Loucy (cell line): ENCODE measurements around the gene INPP5D.

Experiments
- EZH2phosphoT487 ChIP-seq: fragments of 200-600 bp; IDR thresholded peaks from 2 replicates; pipeline ENCODE4 v1.6.1; 2018; ENCODE audit warnings: antibody characterized with exemption, mild to moderate bottlenecking, moderate library complexity, borderline replicate concordance
- TF ChIP-seq, protein P1 (sequence below): fragments of 200-600 bp; sonication (generic); conservative IDR thresholded peaks from 2 replicates; pipeline ENCODE4 v1.5.1; 2014; ENCODE audit warnings: mild to moderate bottlenecking, antibody characterized with exemption, low read length

DNA sequence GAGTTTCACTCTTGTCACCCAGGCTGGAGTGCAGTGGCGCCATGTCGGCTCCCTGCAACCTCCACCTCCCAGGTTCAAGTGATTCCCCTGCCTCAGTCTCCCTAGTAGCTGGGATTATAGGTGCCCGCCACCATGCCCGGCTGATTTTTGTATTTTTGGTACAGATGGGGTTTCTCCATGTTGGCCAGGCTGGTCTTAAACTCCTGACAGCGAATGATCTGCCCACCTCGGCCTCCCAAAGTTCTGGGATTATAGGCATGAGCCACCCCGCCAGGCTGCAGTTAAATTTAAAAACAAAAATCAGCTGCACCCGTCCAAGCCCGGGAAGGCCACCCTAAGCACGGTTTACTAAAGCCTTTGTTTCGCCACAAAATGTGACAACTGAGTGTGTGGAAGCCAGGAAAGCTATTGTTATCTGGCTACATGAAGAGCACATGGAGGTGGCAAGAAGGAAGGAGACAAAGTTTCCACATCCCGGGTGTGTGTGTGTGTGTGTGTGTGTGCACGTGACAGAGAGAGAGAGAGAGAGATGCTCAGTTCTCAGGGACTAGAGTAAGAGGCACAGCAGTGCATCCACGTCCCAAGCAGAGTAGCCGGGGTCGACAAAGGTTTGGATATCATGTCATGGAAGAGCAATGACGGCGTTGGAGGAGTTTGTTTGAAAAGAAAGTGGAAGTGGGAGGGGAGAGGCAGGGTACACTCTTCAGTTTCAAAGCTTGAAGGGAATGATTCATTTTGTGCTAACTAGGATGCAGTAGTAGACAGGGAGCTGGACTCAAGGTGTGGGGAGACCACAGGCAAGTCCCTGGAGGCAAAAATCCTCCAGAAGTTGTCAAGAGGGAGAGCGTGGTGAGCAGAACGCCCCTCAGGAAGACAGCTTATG lies 20.1 kb downstream of the INPP5D start:
- TF ChIP-seq, protein P1, sequence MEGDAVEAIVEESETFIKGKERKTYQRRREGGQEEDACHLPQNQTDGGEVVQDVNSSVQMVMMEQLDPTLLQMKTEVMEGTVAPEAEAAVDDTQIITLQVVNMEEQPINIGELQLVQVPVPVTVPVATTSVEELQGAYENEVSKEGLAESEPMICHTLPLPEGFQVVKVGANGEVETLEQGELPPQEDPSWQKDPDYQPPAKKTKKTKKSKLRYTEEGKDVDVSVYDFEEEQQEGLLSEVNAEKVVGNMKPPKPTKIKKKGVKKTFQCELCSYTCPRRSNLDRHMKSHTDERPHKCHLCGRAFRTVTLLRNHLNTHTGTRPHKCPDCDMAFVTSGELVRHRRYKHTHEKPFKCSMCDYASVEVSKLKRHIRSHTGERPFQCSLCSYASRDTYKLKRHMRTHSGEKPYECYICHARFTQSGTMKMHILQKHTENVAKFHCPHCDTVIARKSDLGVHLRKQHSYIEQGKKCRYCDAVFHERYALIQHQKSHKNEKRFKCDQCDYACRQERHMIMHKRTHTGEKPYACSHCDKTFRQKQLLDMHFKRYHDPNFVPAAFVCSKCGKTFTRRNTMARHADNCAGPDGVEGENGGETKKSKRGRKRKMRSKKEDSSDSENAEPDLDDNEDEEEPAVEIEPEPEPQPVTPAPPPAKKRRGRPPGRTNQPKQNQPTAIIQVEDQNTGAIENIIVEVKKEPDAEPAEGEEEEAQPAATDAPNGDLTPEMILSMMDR: no peak
- TF ChIP-seq EZH2phosphoT487: no peak
